Measurements from ENCODE around the gene ETV6. TPM values are rescaled to one million over a fixed set of nuclear protein-coding genes. Genes with fewer than 3 reads are reported as not detected.
A peak's percentile ranks its signal among the peaks of the same experiment; 100 is the strongest.

The ETV6 gene
- total and polyA plus RNA-seq, 9 donors, result 7.0 to 11.1 (median 9.1) TPM

DNA sequence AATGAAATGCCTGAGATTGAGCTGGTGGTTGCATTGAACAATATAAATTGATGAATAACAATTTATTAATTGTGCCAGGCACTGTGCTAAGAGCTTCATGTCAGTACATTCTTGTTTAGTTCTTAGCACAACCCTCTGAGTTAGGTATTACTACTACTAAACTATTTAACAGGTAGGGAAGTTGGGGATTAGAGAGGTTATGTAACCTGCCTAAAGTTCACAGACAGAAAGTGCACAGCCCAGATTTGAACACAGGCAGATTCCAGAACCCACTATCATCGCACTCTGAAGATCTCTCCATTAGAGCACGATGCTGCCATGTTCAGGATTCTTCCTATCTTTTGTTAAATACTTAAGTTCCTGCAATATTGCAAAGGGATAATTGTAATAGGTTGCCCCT, 49.3 kb downstream of the ETV6 start:
- Histone ChIP-seq H3K36me3 (ENCODE audit: control insufficient read depth, insufficient read depth, low read length) (no peaks in the 10 kb centered on the region), H3K4me1 (ENCODE audit: control insufficient read depth, insufficient read depth, low read length) (peaks cover 7% of the 10 kb centered on the region), H3K27ac (ENCODE audit: low read length) (no peak overlapping the region), H3K27me3 (ENCODE audit: control insufficient read depth, insufficient read depth, low read length) (no peaks in the 10 kb centered on the region), H3K9me3 (replicated peaks; ENCODE audit: control insufficient read depth, low read depth, low read length) (no peaks in the 10 kb centered on the region), H3K4me3 (ENCODE audit: low read length) (no peak overlapping the region)
- DNase-seq, result no peak
- WGBS (ENCODE audit: insufficient coverage), result no CpG with 5 or more reads among the region's 2 CpGs

DNA sequence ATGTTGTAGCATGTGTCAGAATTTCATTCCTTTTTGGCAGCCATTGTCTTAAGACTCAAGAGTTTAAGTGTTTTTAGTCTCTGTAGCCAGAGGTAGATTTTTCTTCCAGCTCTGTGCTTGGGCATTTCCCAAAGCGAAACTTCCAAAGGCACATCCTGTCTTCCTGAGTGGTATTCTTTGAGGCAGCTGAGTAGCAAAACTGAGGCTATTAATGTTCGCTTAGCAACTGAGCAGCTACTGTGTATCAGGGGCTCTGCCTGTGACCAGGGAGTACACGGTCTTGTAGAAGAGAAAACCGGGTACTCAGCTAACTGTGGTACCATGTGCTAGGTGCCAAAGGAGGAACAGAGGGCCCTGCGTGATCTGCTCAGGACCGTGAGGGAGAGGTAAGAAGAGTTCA, 52.0 kb downstream of the ETV6 start:
- H3K27ac ChIP-seq (ENCODE audit: low read length), result peak overlapping the region; percentile 43
- 48% methylated on average over 6 of the region's 6 CpGs for WGBS (ENCODE audit: insufficient coverage)

GRCh38 chr12:11702959-11703358, 53.5 kb downstream of the ETV6 start:
- H3K27ac ChIP-seq (ENCODE audit: low read length), result no peak overlapping the region

More for the DNA sequence above, 52.0 kb downstream of the ETV6 start:
- Histone ChIP-seq H3K27me3 (ENCODE audit: control insufficient read depth, insufficient read depth, low read length) (no peaks in the 10 kb centered on the region), H3K36me3 (ENCODE audit: control insufficient read depth, insufficient read depth, low read length) (no peaks in the 10 kb centered on the region), H3K4me1 (ENCODE audit: control insufficient read depth, insufficient read depth, low read length) (peaks cover 12% of the 10 kb centered on the region), H3K4me3 (ENCODE audit: low read length) (no peak overlapping the region), H3K9me3 (replicated peaks; ENCODE audit: control insufficient read depth, low read depth, low read length) (no peaks in the 10 kb centered on the region)
- peak; percentile 45 for DNase-seq

GRCh38 chr12:11703378-11703777, 53.9 kb downstream of the ETV6 start:
- Histone ChIP-seq H3K27me3 (ENCODE audit: control insufficient read depth, insufficient read depth, low read length) (no peaks in the 10 kb centered on the region), H3K36me3 (ENCODE audit: control insufficient read depth, insufficient read depth, low read length) (no peaks in the 10 kb centered on the region), H3K4me3 (ENCODE audit: low read length) (no peak overlapping the region), H3K9me3 (replicated peaks; ENCODE audit: control insufficient read depth, low read depth, low read length) (no peaks in the 10 kb centered on the region), H3K4me1 (ENCODE audit: control insufficient read depth, insufficient read depth, low read length) (peaks cover 14% of the 10 kb centered on the region), H3K27ac (ENCODE audit: low read length) (no peak overlapping the region)
- WGBS (ENCODE audit: insufficient coverage), result no CpG with 5 or more reads among the region's 4 CpGs
- DNase-seq, result no peak

More at GRCh38 chr12:11702959-11703358, 53.5 kb downstream of the ETV6 start:
- Histone ChIP-seq H3K4me3 (ENCODE audit: low read length) (no peak overlapping the region), H3K27me3 (ENCODE audit: control insufficient read depth, insufficient read depth, low read length) (no peaks in the 10 kb centered on the region), H3K4me1 (ENCODE audit: control insufficient read depth, insufficient read depth, low read length) (peaks cover 12% of the 10 kb centered on the region), H3K36me3 (ENCODE audit: control insufficient read depth, insufficient read depth, low read length) (no peaks in the 10 kb centered on the region), H3K9me3 (replicated peaks; ENCODE audit: control insufficient read depth, low read depth, low read length) (no peaks in the 10 kb centered on the region)
- WGBS (ENCODE audit: insufficient coverage), result 100% methylated on average over 1 of the region's 5 CpGs
- no peak for DNase-seq

GRCh38 chr12:11704089-11704488, 54.6 kb downstream of the ETV6 start:
- Histone ChIP-seq H3K9me3 (replicated peaks; ENCODE audit: control insufficient read depth, low read depth, low read length) (no peaks in the 10 kb centered on the region), H3K27ac (ENCODE audit: low read length) (no peak overlapping the region), H3K27me3 (ENCODE audit: control insufficient read depth, insufficient read depth, low read length) (no peaks in the 10 kb centered on the region), H3K4me1 (ENCODE audit: control insufficient read depth, insufficient read depth, low read length) (peaks cover 15% of the 10 kb centered on the region), H3K36me3 (ENCODE audit: control insufficient read depth, insufficient read depth, low read length) (no peaks in the 10 kb centered on the region), H3K4me3 (ENCODE audit: low read length) (no peak overlapping the region)
- no peak for DNase-seq
- WGBS (ENCODE audit: insufficient coverage), result 90% methylated on average over 4 of the region's 8 CpGs

DNA sequence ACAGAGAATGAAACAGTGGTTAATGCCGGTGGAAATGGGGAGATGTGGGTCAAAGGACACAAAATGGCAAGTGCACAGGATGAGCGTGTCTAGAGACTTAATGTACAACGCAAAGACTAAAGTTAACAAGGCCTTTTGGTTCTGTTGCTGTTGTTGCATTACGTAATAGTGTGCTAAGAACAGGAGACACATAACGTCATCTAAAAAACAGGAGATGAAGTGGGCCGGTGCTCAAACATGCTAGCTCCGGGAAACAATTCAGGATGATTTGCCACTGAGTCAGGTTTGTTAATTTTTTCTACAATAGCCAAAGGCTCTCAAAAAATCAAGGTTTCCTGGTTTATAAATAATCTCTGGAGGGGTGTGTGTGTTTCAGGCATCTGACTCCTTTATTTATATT, 55.5 kb downstream of the ETV6 start:
- WGBS (ENCODE audit: insufficient coverage), result 76% methylated on average over 3 of the region's 7 CpGs
- peak; percentile 38 for DNase-seq
- Histone ChIP-seq H3K4me3 (ENCODE audit: low read length) (no peak overlapping the region), H3K36me3 (ENCODE audit: control insufficient read depth, insufficient read depth, low read length) (no peaks in the 10 kb centered on the region), H3K27ac (ENCODE audit: low read length) (no peak overlapping the region), H3K9me3 (replicated peaks; ENCODE audit: control insufficient read depth, low read depth, low read length) (no peaks in the 10 kb centered on the region), H3K4me1 (ENCODE audit: control insufficient read depth, insufficient read depth, low read length) (peaks cover 15% of the 10 kb centered on the region), H3K27me3 (ENCODE audit: control insufficient read depth, insufficient read depth, low read length) (no peaks in the 10 kb centered on the region)

- Histone ChIP-seq H3K36me3 (ENCODE audit: control insufficient read depth, insufficient read depth, low read length) (no peaks in the 10 kb centered on the region), H3K4me1 (ENCODE audit: control insufficient read depth, insufficient read depth, low read length) (peaks cover 16% of the 10 kb centered on the region), H3K27ac (ENCODE audit: low read length) (no peak overlapping the region), H3K9me3 (replicated peaks; ENCODE audit: control insufficient read depth, low read depth, low read length) (no peaks in the 10 kb centered on the region), H3K4me3 (ENCODE audit: low read length) (no peak overlapping the region), H3K27me3 (ENCODE audit: control insufficient read depth, insufficient read depth, low read length) (no peaks in the 10 kb centered on the region)
- no peak for DNase-seq
- WGBS (ENCODE audit: insufficient coverage), result 39% methylated on average over 2 of the region's 10 CpGs
Measured at GRCh38 chr12:11706509-11707379, 57.3 kb downstream of the ETV6 start.

DNA sequence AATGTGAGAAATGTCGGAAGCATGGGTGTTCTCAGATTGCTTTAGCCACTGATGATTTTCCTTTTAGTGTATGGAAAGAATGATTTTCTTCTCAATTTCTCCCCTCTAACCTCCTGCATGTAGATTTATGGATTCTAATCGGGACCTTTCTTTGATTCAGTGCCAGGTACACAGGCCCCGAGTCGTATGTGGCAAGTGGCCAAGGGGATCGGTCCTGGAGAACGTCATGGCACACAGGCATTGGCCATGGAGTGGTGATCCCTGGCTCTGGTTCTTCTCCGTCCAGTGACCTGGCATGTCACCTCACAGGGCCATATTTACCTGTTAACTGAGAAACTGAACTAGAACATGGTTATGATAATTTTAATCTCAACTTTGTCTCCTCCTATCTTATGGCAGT, 58.1 kb downstream of the ETV6 start:
- Histone ChIP-seq H3K27me3 (ENCODE audit: control insufficient read depth, insufficient read depth, low read length) (no peaks in the 10 kb centered on the region), H3K4me1 (ENCODE audit: control insufficient read depth, insufficient read depth, low read length) (peaks cover 13% of the 10 kb centered on the region), H3K36me3 (ENCODE audit: control insufficient read depth, insufficient read depth, low read length) (no peaks in the 10 kb centered on the region), H3K9me3 (replicated peaks; ENCODE audit: control insufficient read depth, low read depth, low read length) (no peaks in the 10 kb centered on the region), H3K27ac (ENCODE audit: low read length) (no peak overlapping the region), H3K4me3 (ENCODE audit: low read length) (no peak overlapping the region)
- WGBS (ENCODE audit: insufficient coverage), result 29% methylated on average over 4 of the region's 7 CpGs
- no peak for DNase-seq

DNA sequence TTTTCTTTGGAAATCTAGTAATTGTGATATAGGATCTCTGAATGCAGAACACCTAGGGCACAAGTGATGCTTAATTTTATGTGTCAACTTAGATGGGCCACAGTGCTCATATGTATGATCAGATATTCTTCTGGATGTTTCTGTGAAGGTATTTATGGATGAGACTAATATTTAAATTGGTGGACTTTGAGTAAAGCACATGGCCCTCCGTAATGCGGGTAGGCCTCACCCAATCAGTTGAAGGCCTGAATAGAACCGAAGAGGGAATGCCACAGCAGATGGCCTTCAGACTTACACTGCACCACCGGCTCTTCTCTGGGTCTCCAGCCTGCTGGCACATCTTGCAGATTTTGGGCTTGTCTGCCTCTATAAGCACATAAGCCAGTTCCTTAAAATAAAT, 60.0 kb downstream of the ETV6 start:
- WGBS (ENCODE audit: insufficient coverage), result 93% methylated on average over 3 of the region's 4 CpGs
- no peak overlapping the region for H3K4me3 ChIP-seq (ENCODE audit: low read length)
- no peaks in the 10 kb centered on the region for H3K9me3 ChIP-seq (replicated peaks; ENCODE audit: control insufficient read depth, low read depth, low read length)
- H3K27me3 ChIP-seq (ENCODE audit: control insufficient read depth, insufficient read depth, low read length), result no peaks in the 10 kb centered on the region
- H3K36me3 ChIP-seq (ENCODE audit: control insufficient read depth, insufficient read depth, low read length), result no peaks in the 10 kb centered on the region
- H3K27ac ChIP-seq (ENCODE audit: low read length), result no peak overlapping the region
- peaks cover 13% of the 10 kb centered on the region for H3K4me1 ChIP-seq (ENCODE audit: control insufficient read depth, insufficient read depth, low read length)
- DNase-seq, result no peak

- H3K36me3 ChIP-seq (ENCODE audit: control insufficient read depth, insufficient read depth, low read length), result no peaks in the 10 kb centered on the region
- no peak for DNase-seq
- no peak overlapping the region for H3K4me3 ChIP-seq (ENCODE audit: low read length)
- H3K9me3 ChIP-seq (replicated peaks; ENCODE audit: control insufficient read depth, low read depth, low read length), result no peaks in the 10 kb centered on the region
- no peaks in the 10 kb centered on the region for H3K27me3 ChIP-seq (ENCODE audit: control insufficient read depth, insufficient read depth, low read length)
- no peak overlapping the region for H3K27ac ChIP-seq (ENCODE audit: low read length)
- peaks cover 13% of the 10 kb centered on the region for H3K4me1 ChIP-seq (ENCODE audit: control insufficient read depth, insufficient read depth, low read length)
- 57% methylated on average over 1 of the region's 6 CpGs for WGBS (ENCODE audit: insufficient coverage)
Measured at GRCh38 chr12:11710431-11710830, 61.0 kb downstream of the ETV6 start.

Measured in muscle of leg (tissue), 11 donors.